ENCODE results near the gene LACRT.

- peak in 4 of 7 experiments; percentile 68 to 80 (median 73) for TF ChIP-seq CTCF (IDR thresholded peaks at IDR 0.05)
- TF ChIP-seq POLR2AphosphoS5 (IDR thresholded peaks at IDR 0.05) = no peak
- TF ChIP-seq POLR2A (IDR thresholded peaks at IDR 0.05) = no peak
Measured at GRCh38 chr12:54596526-54596946, 38.2 kb downstream of the LACRT start.
